Heart left ventricle (tissue), 16 donors: ENCODE results near the gene SIPA1L2. TPM values are rescaled to one million over a fixed set of nuclear protein-coding genes. Genes with fewer than 3 reads are reported as not detected.

Experiments used
- ATAC-seq, 4 donors: fragments of 200-7000 bp; cut with Tn5 transposase; one replicate each; pipeline ENCODE4 v1.9.1; 2020 to 2022; ENCODE audit warnings: moderate library complexity in 4 of 4, mild to moderate bottlenecking in 3 of 4, moderate number of reproducible peaks in 1 of 4
- DNase-seq, 5 donors: peaks; one replicate each; pipeline ENCODE4 v3.0.0-alpha.2; 2020
- H3K27ac ChIP-seq, 12 donors: fragments of 200-600 bp; sonication (generic) in 4 of 12; one replicate each; pipeline versions ENCODE4 v1.5.0 to v1.8.0; 2016 to 2022; ENCODE audit warnings: mild to moderate bottlenecking in 2 of 12
- H3K27me3 ChIP-seq, 9 donors: fragments of 200-600 bp; sonication (generic) in 2 of 9; one replicate each; pipeline versions ENCODE4 v1.5.1 to v1.8.0; 2016 to 2022; ENCODE audit warnings: mild to moderate bottlenecking in 3 of 9
- H3K36me3 ChIP-seq, 9 donors: fragments of 200-600 bp; sonication (generic) in 2 of 9; one replicate each; pipeline versions ENCODE4 v1.5.0 to v1.8.0; 2018 to 2022; ENCODE audit warnings: mild to moderate bottlenecking in 2 of 9
- H3K4me1 ChIP-seq, 12 donors: fragments of 200-600 bp; sonication (generic) in 4 of 12; one replicate each; pipeline versions ENCODE4 v1.5.0 to v1.8.0; 2016 to 2022; ENCODE audit warnings: mild to moderate bottlenecking in 3 of 12
- H3K4me3 ChIP-seq, 12 donors: fragments of 200-600 bp; sonication (generic) in 4 of 12; one replicate each; pipeline versions ENCODE4 v1.5.0 to v1.8.0; 2017 to 2022; ENCODE audit warnings: mild to moderate bottlenecking in 9 of 12, moderate library complexity in 4 of 12
- H3K9me3 ChIP-seq, 12 donors: fragments of 200-600 bp; sonication (generic) in 4 of 12; one replicate each; pipeline versions ENCODE4 v1.5.0 to v1.8.0; 2016 to 2022; ENCODE audit warnings: mild to moderate bottlenecking in 1 of 12
- POLR2A ChIP-seq, 2 donors: fragments of 450-650 bp; IDR thresholded peaks; one replicate each; pipeline ENCODE4 v1.6.1; 2017; ENCODE audit warnings: antibody characterized with exemption in 2 of 2, mild to moderate bottlenecking in 2 of 2, moderate library complexity in 2 of 2
- WGBS, 4 donors: extraction: QIAGEN DNeasy Blood & Tissue Kit in 2 of 4; methylation state at CpG; one replicate each; pipeline versions ENCODE4 v1.1.5 to v1.1.7; 2013 to 2018; 5-methylcytosine and 5-hydroxymethylcytosine counted together
- intact Hi-C, 10 donors: fragments of 100-400 bp; cut with DNase I; formaldehyde crosslinking; loops; one replicate each; pipeline versions ENCODE4 v1.11.1 to v1.14.2; 2022
- polyA plus RNA-seq, 2 donors: library from polyadenylated mRNA; stranded (reverse); fragments of 200-250 nt; gene quantifications; one replicate each; pipeline ENCODE4 v1.2.3, GENCODE V29; 2013
- total RNA-seq, 9 donors: library from RNA; depleted of rRNA in 2 of 9; stranded (reverse); fragments of >200 nt in 2 of 9; fragmentation: NEBNext Ultra II Directional in 3 of 9; extraction: Animal tissue kit (Norgen Biotek cat#: 25700) in 3 of 9; gene quantifications; one replicate each; pipeline versions ENCODE4 v1.1.0 to v1.2.4, GENCODE V29; 2016 to 2023
- TF ChIP-seq, protein P1 (sequence below), 12 donors: fragments of 200-600 bp; sonication (generic) in 4 of 12; IDR thresholded peaks; one replicate each; pipeline versions ENCODE4 v1.5.0 to v1.8.0; 2018 to 2022; ENCODE audit warnings: antibody characterized with exemption in 12 of 12, mild to moderate bottlenecking in 5 of 12
- donor health status: ischemic (EF 13 %, LVEDD 7.1; RV severe dilation, severe dysfunction).
- donor health status: healthy with polysubstance abuse.
- donor health status: DM: no; HTN: yes; CAD: no.
- donor health status: DM: no; HTN: no; CAD: no.
- donor health status: ischemic (EF 25% LVEDD 6.9; RV normal size, moderate dysfunction).
- donor health status: ischemic (EF 25% LVEDD 5.7; RV mildly dilated, moderate dysfunction).
- donor health status: healthy.
- donor health status: DM: yes; HTN: yes; CAD: no.
- donor health status: ischemic (EF 35%, LVEDD 5.7; RV mildly dilated, moderate dysfunction).
- donor health status: nonischemic (EF 11% LVEDD 7.7; RV severe dilation, severe dysfunction).
- donor health status: DM: yes; HTN: yes; CAD: no.
- donor health status: PGD.
- donor health status: ischemic (EF 29% LVEDD 5.4; RV normal size, mild dysfunction).
- donor health status: nonischemic (EF 23%, LVEDD 6.1; RV moderate dilation, normal function).

The SIPA1L2 gene
- total and polyA plus RNA-seq, 11 donors = 18.1 to 148 (median 102) TPM

GRCh38 chr1:232675898-232676297 lies 46.0 kb upstream of the SIPA1L2 start:
- 91 to 96% (median 94%) methylated on average over 1 of the region's 1 CpG for WGBS, 4 donors
- intact Hi-C loops = no loop called here

GRCh38 chr1:232675260-232675659 lies 45.3 kb upstream of the SIPA1L2 start:
- H3K36me3 ChIP-seq = no peaks in the 10 kb centered on the region
- intact Hi-C loops = no loop called here
- H3K27me3 ChIP-seq = no peaks in the 10 kb centered on the region
- no peaks in the 10 kb centered on the region for H3K9me3 ChIP-seq
- no peak overlapping the region for H3K4me3 ChIP-seq
- TF ChIP-seq POLR2A (IDR thresholded peaks at IDR 0.05) = no peak
- TF ChIP-seq, protein P1, sequence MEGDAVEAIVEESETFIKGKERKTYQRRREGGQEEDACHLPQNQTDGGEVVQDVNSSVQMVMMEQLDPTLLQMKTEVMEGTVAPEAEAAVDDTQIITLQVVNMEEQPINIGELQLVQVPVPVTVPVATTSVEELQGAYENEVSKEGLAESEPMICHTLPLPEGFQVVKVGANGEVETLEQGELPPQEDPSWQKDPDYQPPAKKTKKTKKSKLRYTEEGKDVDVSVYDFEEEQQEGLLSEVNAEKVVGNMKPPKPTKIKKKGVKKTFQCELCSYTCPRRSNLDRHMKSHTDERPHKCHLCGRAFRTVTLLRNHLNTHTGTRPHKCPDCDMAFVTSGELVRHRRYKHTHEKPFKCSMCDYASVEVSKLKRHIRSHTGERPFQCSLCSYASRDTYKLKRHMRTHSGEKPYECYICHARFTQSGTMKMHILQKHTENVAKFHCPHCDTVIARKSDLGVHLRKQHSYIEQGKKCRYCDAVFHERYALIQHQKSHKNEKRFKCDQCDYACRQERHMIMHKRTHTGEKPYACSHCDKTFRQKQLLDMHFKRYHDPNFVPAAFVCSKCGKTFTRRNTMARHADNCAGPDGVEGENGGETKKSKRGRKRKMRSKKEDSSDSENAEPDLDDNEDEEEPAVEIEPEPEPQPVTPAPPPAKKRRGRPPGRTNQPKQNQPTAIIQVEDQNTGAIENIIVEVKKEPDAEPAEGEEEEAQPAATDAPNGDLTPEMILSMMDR (IDR thresholded peaks at IDR 0.05) = no peak
- no peaks in the 10 kb centered on the region for H3K4me1 ChIP-seq
- 45 to 56% (median 52%) methylated on average over 5 of the region's 5 CpGs for WGBS, 4 donors
- DNase-seq = no peak
- H3K27ac ChIP-seq = no peak overlapping the region
- no peak for ATAC-seq

More at GRCh38 chr1:232675898-232676297, 46.0 kb upstream of the SIPA1L2 start:
- no peaks in the 10 kb centered on the region for H3K4me1 ChIP-seq
- no peak overlapping the region for H3K4me3 ChIP-seq
- TF ChIP-seq, protein P1 (IDR thresholded peaks at IDR 0.05) = no peak
- TF ChIP-seq POLR2A (IDR thresholded peaks at IDR 0.05) = no peak
- no peaks in the 10 kb centered on the region for H3K27me3 ChIP-seq
- ATAC-seq = no peak
- no peak overlapping the region for H3K27ac ChIP-seq
- H3K9me3 ChIP-seq = peaks cover 0 to 6% (median 0%) of the 10 kb centered on the region in 12 donors
- no peaks in the 10 kb centered on the region for H3K36me3 ChIP-seq
- no peak for DNase-seq

DNA sequence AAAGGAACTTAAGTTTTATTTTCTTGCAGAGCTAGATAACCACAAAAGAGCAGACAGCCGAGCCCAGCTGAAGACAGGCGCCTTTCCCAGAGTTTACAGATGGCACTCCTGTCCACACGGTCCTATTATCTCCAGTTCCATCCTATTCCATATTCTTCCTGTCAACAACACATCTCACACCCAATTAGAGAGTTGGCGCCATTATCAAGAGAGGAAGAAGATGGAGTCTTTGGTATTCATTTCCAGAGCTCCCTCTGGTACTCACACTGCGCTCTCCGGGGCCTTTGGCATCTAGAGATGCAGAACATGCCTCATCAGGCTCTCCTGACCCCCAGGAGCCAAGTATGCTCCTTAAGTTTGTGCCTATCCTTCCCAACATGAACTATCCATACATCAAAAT lies 43.3 kb upstream of the SIPA1L2 start:
- no peak overlapping the region for H3K4me3 ChIP-seq
- no peaks in the 10 kb centered on the region for H3K36me3 ChIP-seq
- ATAC-seq (no peak), DNase-seq (no peak)
- H3K9me3 ChIP-seq = no peaks in the 10 kb centered on the region
- no peak overlapping the region for H3K27ac ChIP-seq
- intact Hi-C loops = no loop called here
- no peaks in the 10 kb centered on the region for H3K27me3 ChIP-seq
- H3K4me1 ChIP-seq = peaks cover 0 to under 1% (median 0%) of the 10 kb centered on the region in 12 donors
- TF ChIP-seq, protein P1 (IDR thresholded peaks at IDR 0.05) = no peak
- TF ChIP-seq POLR2A (IDR thresholded peaks at IDR 0.05) = no peak
- 76 to 84% (median 77%) methylated on average over 6 of the region's 6 CpGs for WGBS, 4 donors

DNA sequence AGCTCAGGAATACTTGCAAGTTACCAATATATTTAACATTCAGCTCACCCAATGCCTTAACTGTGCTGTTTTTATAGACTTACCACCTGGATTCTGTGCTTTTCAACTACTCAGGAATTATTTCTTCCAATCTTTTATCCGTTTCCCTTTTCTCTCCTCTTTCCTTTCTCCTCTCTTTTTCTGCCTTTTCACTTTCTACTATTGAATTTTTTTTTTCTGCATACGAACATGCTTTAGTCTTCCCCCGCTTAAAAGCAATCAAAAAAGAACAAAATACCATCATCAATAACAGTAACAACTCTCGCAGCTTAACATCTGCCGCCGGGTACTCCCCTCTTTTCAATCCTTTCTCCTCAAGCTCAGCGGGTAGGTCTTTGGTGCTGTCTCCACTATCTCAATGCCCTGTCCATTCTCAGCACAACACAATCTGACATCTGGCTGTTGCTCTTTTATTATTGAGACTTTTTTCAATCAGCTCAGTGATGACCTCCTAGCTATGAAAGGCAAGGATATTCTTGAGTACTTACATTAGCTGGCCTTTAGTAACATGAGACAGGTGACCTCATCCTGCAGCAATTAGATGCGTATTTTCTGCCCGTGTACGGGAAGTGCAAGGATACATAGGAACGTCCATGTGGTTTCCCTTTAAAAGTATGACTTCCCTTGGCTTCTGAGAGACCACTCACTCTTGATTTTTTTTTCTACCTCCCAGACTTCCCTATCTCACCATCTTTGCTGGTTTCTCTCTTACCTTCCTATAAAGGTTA lies 40.2 kb upstream of the SIPA1L2 start:
- intact Hi-C loops = no loop called here
- Histone ChIP-seq H3K4me3 (no peak overlapping the region), H3K9me3 (no peaks in the 10 kb centered on the region), H3K4me1 (peaks cover 0 to 12% (median 0%) of the 10 kb centered on the region in 12 donors), H3K36me3 (no peaks in the 10 kb centered on the region), H3K27ac (no peak overlapping the region), H3K27me3 (no peaks in the 10 kb centered on the region)
- 77 to 82% (median 78%) methylated on average over 11 of the region's 11 CpGs for WGBS, 4 donors
- ATAC-seq = no peak
- no peak for DNase-seq
- no peak for TF ChIP-seq POLR2A (IDR thresholded peaks at IDR 0.05)
- TF ChIP-seq, protein P1 (IDR thresholded peaks at IDR 0.05) = no peak
